Measurements from ENCODE around the gene ZNF772.
"Not testable (repeated sequence)": the region's sequence is repeated elsewhere in the genome, so short reads cannot be mapped to it uniquely, and the experiment has no call there.

Gene ZNF772

GRCh38 chr19:57477191-57478008 is at the start of gene ZNF772:
ZNF772 (minus strand) TSS chr19:57477566; CDS start chr19:57477309, 257 bp downstream.
- peak; percentile 90 for DNase-seq

GRCh38 chr19:57518021-57518420 is 40.7 kb upstream of the ZNF772 start:
- DNase-seq, result not testable (repeated sequence)

GRCh38 chr19:57515255-57515654 is 37.9 kb upstream of the ZNF772 start:
- DNase-seq, result no peak

- no peak for DNase-seq
These were observed 35.5 kb upstream of the ZNF772 start for GRCh38 chr19:57512845-57513244.

- DNase-seq, result no peak
These were observed 34.1 kb upstream of the ZNF772 start for GRCh38 chr19:57511484-57511883.

- no peak for DNase-seq
These were observed 28.8 kb upstream of the ZNF772 start for GRCh38 chr19:57506163-57506562.

GRCh38 chr19:57500400-57500799 is 23.0 kb upstream of the ZNF772 start:
- DNase-seq, result not testable (repeated sequence)

GRCh38 chr19:57499680-57500395 is 22.5 kb upstream of the ZNF772 start, which contains the start of gene ZNF773:
ZNF773 (plus strand) TSS chr19:57499938; CDS start chr19:57500081, 143 bp downstream.
- DNase-seq, result peak; percentile 95 to 96

GRCh38 chr19:57499332-57499679 is 21.9 kb upstream of the ZNF772 start:
- DNase-seq, result not testable (repeated sequence)

- DNase-seq, result not testable (repeated sequence)
These were observed 10.9 kb upstream of the ZNF772 start for GRCh38 chr19:57488299-57488644.

- peak; percentile 95 for DNase-seq
These were observed 10.3 kb upstream of the ZNF772 start, which contains the start of gene ZNF419 for GRCh38 chr19:57487477-57488298. ZNF419 (plus strand) TSS chr19:57487750; CDS start chr19:57487951, 201 bp downstream.

- no peak for DNase-seq
These were observed 3.7 kb downstream of the ZNF772 start for GRCh38 chr19:57473646-57474045.

- no peak for DNase-seq
These were observed 10.9 kb downstream of the ZNF772 start for GRCh38 chr19:57466489-57466888.

- DNase-seq, result peak in 1 of 2 experiments; percentile 8
These were observed 11.5 kb downstream of the ZNF772 start for GRCh38 chr19:57465680-57466381.

GRCh38 chr19:57452307-57452706 is 25.1 kb downstream of the ZNF772 start:
- no peak for DNase-seq

GRCh38 chr19:57443121-57443696 is 34.2 kb downstream of the ZNF772 start:
- no peak for DNase-seq

- DNase-seq, result no peak
These were observed 35.2 kb downstream of the ZNF772 start for GRCh38 chr19:57441979-57442752.

- DNase-seq, result no peak
These were observed 38.4 kb downstream of the ZNF772 start for GRCh38 chr19:57438925-57439324.

GRCh38 chr19:57437931-57438330 is 39.4 kb downstream of the ZNF772 start:
- DNase-seq, result no peak

- DNase-seq, result no peak
These were observed 40.9 kb downstream of the ZNF772 start for GRCh38 chr19:57436417-57436816.

All from activated CD4-positive, alpha-beta T cell treated with anti-CD3 and anti-CD28 coated beads, Interleukin-2, amount 50 U/mL, for 4 hours (primary cell).